Mesothelial cell of epicardium (in vitro differentiated cells): ENCODE data around the gene PAX7. TPM values are rescaled to one million over a fixed set of nuclear protein-coding genes. Genes with fewer than 3 reads are reported as not detected.

Experiments
- DNase-seq, 2 experiments: peaks; one replicate each; pipeline ENCODE4 v3.0.0; 2021; ENCODE audit warnings: low spot score in 2 of 2; ENCODE audit not compliant: unreplicated experiment in 2 of 2
- H3K27ac Mint-ChIP-seq: 2 replicates; pipeline ENCODE4 v1.8.0; 2021; ENCODE audit warnings: mixed read lengths
- H3K27me3 Mint-ChIP-seq: 2 replicates; pipeline ENCODE4 v1.8.0; 2021; ENCODE audit warnings: low read depth, mixed read lengths
- H3K36me3 Mint-ChIP-seq: 2 replicates; pipeline ENCODE4 v1.8.0; 2021; ENCODE audit warnings: mixed read lengths
- H3K4me1 Mint-ChIP-seq: 2 replicates; pipeline ENCODE4 v1.8.0; 2021; ENCODE audit warnings: mixed read lengths
- H3K4me3 Mint-ChIP-seq: 2 replicates; pipeline ENCODE4 v1.8.0; 2021; ENCODE audit warnings: mild to moderate bottlenecking, moderate library complexity, mixed read lengths
- H3K9me3 Mint-ChIP-seq: 2 replicates; pipeline ENCODE4 v1.8.0; 2021; ENCODE audit warnings: mixed read lengths
- CTCF ChIP-seq: fragments of 200-600 bp; sonication (generic); IDR thresholded peaks from one replicate; pipeline ENCODE4 v1.5.0; 2021; ENCODE audit warnings: antibody characterized with exemption; ENCODE audit not compliant: unreplicated experiment
- total RNA-seq: library from RNA; stranded (reverse); gene quantifications from 3 replicates; pipeline ENCODE4 v1.2.1, GENCODE V29; 2021

Gene PAX7
- total RNA-seq, 1 donor from 2014 or later = not detected

DNA sequence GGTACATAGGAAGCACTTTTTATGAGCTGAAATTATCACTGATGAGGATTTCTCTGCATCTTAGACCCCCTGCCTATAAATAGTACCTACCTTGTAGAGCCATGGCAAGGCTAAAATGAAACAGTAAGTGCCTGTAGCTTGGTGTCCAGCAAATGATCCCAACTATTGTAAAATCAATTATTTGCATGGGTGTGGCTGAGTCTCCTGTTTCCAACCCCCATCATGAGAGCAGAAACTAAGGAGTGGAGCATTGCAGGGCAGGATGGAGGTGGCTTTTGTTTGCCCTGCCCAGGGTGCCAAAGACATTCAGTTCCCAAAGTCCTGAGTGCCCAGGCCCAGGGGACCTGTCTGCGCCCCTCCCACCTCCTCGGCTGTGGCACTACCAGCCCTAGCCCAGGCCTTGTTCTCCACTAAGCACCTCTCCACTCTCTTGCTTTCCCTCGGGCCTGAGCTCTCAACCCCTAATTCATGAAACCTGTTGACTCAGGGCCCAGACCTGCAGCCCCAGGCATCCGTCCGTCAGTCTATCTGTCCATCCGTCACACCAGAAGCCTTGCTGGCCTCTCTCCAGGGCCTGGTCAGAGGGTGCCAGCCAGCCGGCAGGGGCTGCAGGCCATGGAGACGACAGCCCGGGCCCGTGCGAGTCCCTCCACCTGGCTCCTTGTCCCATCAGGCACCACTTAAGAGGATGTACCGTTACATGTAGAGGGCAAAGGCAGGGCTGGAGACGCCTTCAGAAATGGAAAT lies 39.6 kb downstream of the PAX7 start:
- Mint-ChIP-seq H3K27me3 (peaks cover 73% of the 10 kb centered on the region), H3K36me3 (no peaks in the 10 kb centered on the region), H3K27ac (no peak overlapping the region), H3K9me3 (no peaks in the 10 kb centered on the region), H3K4me1 (no peaks in the 10 kb centered on the region), H3K4me3 (no peak overlapping the region)
- TF ChIP-seq CTCF = no peak
- DNase-seq = no peak

DNA sequence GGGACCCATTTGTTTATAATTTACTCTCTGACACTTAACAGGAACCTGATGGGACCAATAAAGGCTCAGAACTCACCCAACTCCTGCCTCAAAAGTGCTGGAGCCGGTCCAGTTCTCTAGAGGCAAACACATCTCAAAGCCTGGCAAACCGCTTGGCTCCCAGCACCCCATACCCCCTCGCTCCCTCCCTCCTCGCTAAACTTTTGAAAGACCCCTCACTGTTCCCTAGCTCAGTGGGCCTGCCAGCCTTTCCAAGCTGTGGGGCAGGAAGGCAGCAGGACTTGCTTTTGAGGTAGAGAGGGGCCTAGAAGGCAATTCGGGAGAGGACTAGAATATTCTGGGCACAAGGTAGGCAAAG lies 40.2 kb downstream of the PAX7 start:
- no peak overlapping the region for H3K27ac Mint-ChIP-seq
- no peaks in the 10 kb centered on the region for H3K36me3 Mint-ChIP-seq
- peaks cover 77% of the 10 kb centered on the region for H3K27me3 Mint-ChIP-seq
- no peak for DNase-seq
- TF ChIP-seq CTCF = no peak
- H3K9me3 Mint-ChIP-seq = no peaks in the 10 kb centered on the region
- no peaks in the 10 kb centered on the region for H3K4me1 Mint-ChIP-seq
- H3K4me3 Mint-ChIP-seq = no peak overlapping the region

- Mint-ChIP-seq H3K9me3 (no peaks in the 10 kb centered on the region), H3K4me1 (no peaks in the 10 kb centered on the region), H3K4me3 (no peak overlapping the region), H3K27me3 (peaks cover 77% of the 10 kb centered on the region), H3K27ac (no peak overlapping the region), H3K36me3 (no peaks in the 10 kb centered on the region)
- TF ChIP-seq CTCF = no peak
- DNase-seq = no peak
Measured at GRCh38 chr1:18673976-18674375, 43.3 kb downstream of the PAX7 start.

DNA sequence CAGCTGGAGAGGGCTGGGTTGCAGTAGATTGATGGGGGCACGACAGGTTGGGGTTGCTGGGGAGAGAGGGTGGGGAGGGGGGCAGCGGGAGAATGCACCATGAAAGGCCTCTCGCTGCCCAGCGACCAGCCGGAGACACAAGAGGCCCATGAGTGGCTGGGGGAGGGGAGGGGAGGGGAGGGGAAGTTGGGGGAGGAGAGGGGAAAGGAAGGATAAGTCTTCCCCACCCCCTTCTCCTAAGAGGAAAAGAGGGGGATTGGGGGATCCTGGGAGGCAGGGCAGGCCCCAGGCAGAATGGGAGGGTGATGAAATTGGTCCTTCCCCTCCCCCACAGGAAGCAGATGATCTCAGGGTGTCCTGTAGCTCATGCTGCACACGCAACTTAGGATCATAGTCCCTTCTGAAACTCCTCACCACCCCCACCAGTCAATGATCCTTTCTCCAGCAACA lies 45.7 kb downstream of the PAX7 start:
- Mint-ChIP-seq H3K36me3 (no peaks in the 10 kb centered on the region), H3K9me3 (peaks cover 3% of the 10 kb centered on the region), H3K4me3 (no peak overlapping the region), H3K27ac (no peak overlapping the region), H3K4me1 (no peaks in the 10 kb centered on the region), H3K27me3 (peaks cover 80% of the 10 kb centered on the region)
- TF ChIP-seq CTCF = no peak
- no peak for DNase-seq

GRCh38 chr1:18681423-18681835 lies 50.8 kb downstream of the PAX7 start:
- H3K27ac Mint-ChIP-seq = no peak overlapping the region
- DNase-seq = no peak
- no peaks in the 10 kb centered on the region for H3K4me1 Mint-ChIP-seq
- H3K4me3 Mint-ChIP-seq = no peak overlapping the region
- TF ChIP-seq CTCF = no peak
- peaks cover 63% of the 10 kb centered on the region for H3K27me3 Mint-ChIP-seq
- no peaks in the 10 kb centered on the region for H3K36me3 Mint-ChIP-seq
- peaks cover 3% of the 10 kb centered on the region for H3K9me3 Mint-ChIP-seq

DNA sequence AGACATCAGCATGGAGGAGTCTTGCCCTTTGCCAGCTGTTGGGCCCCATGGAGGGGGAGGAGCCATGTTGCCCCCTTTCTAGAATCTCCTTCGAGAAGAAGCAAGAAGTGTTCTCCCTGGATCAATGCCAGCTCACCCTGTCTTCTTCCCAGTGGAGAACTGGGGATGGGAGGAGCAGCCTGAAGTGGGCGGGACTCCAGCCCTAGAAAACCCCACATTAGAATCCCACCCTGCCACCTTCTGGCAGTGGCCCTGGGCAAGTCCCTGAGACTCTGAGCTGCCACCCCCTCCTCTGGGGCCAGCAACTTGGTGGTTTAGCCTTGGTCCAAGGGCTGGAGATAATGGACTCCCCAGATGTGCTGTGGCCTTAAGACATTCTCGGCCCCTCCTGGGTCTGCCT lies 51.7 kb downstream of the PAX7 start:
- no peak for DNase-seq
- peaks cover 61% of the 10 kb centered on the region for H3K27me3 Mint-ChIP-seq
- no peaks in the 10 kb centered on the region for H3K4me1 Mint-ChIP-seq
- no peak overlapping the region for H3K27ac Mint-ChIP-seq
- H3K4me3 Mint-ChIP-seq = no peak overlapping the region
- peaks cover 3% of the 10 kb centered on the region for H3K9me3 Mint-ChIP-seq
- no peaks in the 10 kb centered on the region for H3K36me3 Mint-ChIP-seq
- TF ChIP-seq CTCF = no peak
